Measurements from ENCODE around the gene FCMR. TPM values are rescaled to one million over a fixed set of nuclear protein-coding genes. Genes with fewer than 3 reads are reported as not detected.
A peak's percentile ranks its signal among the peaks of the same experiment; 100 is the strongest.

The FCMR gene
- total and polyA plus RNA-seq, 8 donors, result 3.3 to 6.7 (median 4.8) TPM; not detected in 2

DNA sequence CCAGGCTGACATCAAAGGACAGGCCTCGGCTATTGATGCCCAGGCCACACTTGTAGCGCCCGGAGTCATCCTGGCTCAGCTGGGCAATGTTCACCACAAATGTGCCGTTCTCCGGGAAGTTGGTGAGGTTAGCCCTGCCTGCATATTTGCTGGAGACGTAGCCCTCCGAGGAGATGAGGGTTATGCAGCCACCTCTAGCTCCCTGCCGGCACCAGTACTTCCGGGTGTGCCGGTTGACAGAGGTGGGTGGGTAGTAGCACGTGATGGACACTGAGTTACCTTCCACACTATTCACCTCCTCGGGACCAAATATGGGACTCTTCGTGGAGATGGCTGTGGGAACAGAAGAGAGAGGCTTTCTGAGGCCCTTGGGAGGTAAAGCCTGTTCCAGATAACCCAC lies 17.4 kb upstream of the FCMR start:
- Histone ChIP-seq H3K4me3 (peak overlapping the region in 1 of 4 donors; percentile 30), H3K27ac (peak overlapping the region in 2 of 5 donors; percentile 17 to 33), H3K9me3 (no peaks in the 10 kb centered on the region), H3K27me3 (peaks cover 0 to 3% (median 0%) of the 10 kb centered on the region in 3 donors), H3K36me3 (peaks cover 0 to 60% (median 21%) of the 10 kb centered on the region in 4 donors), H3K4me1 (peaks cover 22 to 65% (median 23%) of the 10 kb centered on the region in 4 donors)
- WGBS, 5 donors, result 56 to 90% (median 74%) methylated on average over 13 of the region's 13 CpGs
- intact Hi-C loops (cut with DNase I; ENCODE audit: low total_unique reads), result no loop called here
- TF ChIP-seq, protein P1, sequence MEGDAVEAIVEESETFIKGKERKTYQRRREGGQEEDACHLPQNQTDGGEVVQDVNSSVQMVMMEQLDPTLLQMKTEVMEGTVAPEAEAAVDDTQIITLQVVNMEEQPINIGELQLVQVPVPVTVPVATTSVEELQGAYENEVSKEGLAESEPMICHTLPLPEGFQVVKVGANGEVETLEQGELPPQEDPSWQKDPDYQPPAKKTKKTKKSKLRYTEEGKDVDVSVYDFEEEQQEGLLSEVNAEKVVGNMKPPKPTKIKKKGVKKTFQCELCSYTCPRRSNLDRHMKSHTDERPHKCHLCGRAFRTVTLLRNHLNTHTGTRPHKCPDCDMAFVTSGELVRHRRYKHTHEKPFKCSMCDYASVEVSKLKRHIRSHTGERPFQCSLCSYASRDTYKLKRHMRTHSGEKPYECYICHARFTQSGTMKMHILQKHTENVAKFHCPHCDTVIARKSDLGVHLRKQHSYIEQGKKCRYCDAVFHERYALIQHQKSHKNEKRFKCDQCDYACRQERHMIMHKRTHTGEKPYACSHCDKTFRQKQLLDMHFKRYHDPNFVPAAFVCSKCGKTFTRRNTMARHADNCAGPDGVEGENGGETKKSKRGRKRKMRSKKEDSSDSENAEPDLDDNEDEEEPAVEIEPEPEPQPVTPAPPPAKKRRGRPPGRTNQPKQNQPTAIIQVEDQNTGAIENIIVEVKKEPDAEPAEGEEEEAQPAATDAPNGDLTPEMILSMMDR (IDR thresholded peaks at IDR 0.05), result no peak
- TF ChIP-seq POLR2A (IDR thresholded peaks at IDR 0.05), result no peak
- TF ChIP-seq EP300 (IDR thresholded peaks at IDR 0.05), result no peak
- TF ChIP-seq POLR2AphosphoS5 (IDR thresholded peaks at IDR 0.05), result no peak
- no peak for DNase-seq

DNA sequence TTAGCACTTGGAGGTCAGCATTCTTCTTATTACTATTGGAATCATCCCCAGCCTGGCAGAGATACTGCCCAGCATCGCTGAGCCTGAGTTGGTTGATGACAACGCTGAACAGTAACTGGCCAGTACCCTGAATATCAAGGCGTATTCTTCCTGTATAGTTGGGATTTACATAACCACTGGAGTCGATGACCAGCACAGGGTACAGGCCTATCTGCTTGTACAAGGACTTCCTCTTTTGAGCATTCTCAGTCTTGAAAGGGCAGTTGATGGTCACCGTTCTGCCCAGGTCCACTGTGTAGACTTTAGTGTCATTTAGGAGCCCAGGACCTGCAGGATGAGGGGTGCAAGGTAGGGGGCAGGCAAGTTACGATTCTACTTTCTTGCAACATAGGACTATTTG lies 15.7 kb upstream of the FCMR start:
- TF ChIP-seq, protein P1 (IDR thresholded peaks at IDR 0.05), result no peak
- TF ChIP-seq POLR2AphosphoS5 (IDR thresholded peaks at IDR 0.05) (no peak), POLR2A (IDR thresholded peaks at IDR 0.05) (no peak), EP300 (IDR thresholded peaks at IDR 0.05) (no peak)
- no peaks in the 10 kb centered on the region for H3K27me3 ChIP-seq
- no peaks in the 10 kb centered on the region for H3K9me3 ChIP-seq
- 72 to 90% (median 88%) methylated on average over 6 of the region's 6 CpGs for WGBS, 5 donors
- intact Hi-C loops (cut with DNase I; ENCODE audit: low total_unique reads), result no loop called here
- H3K4me1 ChIP-seq, result peaks cover 21 to 57% (median 22%) of the 10 kb centered on the region in 4 donors
- no peak overlapping the region for H3K4me3 ChIP-seq
- no peak overlapping the region for H3K27ac ChIP-seq
- no peak for DNase-seq
- H3K36me3 ChIP-seq, result peaks cover 0 to 75% (median 28%) of the 10 kb centered on the region in 4 donors

DNA sequence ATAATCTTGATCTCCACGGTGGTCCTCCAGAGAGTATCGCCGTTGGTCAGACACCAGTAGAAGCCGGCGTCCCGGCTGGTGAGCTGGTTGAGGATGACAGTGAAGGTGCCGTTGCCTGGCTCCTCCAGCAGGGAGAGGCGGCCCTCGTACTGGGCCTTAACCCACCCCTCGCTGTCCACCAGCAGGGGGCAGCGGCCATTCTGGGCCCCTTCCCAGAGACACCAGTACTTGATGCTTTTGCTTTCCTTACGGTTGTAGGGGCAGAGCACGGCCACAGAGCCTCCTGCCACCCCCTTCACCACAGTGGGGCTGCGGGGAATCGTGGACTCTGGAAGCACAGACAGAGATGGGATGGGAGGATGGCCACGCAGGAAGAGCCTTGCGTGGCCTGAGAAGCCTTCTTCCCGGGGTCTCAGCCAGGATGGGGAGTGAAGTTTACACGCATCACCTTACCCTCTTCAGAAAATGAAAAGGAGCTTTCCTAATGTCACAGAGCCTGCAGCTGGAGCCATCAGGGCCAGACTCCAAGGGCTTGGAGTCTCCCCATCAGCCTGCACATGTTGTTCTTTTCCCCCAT lies 13.8 kb upstream of the FCMR start:
- intact Hi-C loops (cut with DNase I; ENCODE audit: low total_unique reads), result no loop called here
- WGBS, 5 donors, result 46 to 68% (median 52%) methylated on average over 15 to 19 of the region's 19 CpGs
- H3K9me3 ChIP-seq, result no peaks in the 10 kb centered on the region
- peaks cover 7 to 43% (median 11%) of the 10 kb centered on the region in 4 donors for H3K4me1 ChIP-seq
- no peak overlapping the region for H3K27ac ChIP-seq
- no peak for TF ChIP-seq EP300 (IDR thresholded peaks at IDR 0.05)
- TF ChIP-seq POLR2AphosphoS5 (IDR thresholded peaks at IDR 0.05), result peak in 1 of 3 donors; percentile 17
- TF ChIP-seq, protein P1 (IDR thresholded peaks at IDR 0.05), result peak in 5 of 7 experiments; percentile 53 to 76 (median 73)
- H3K27me3 ChIP-seq, result no peaks in the 10 kb centered on the region
- peak; percentile 70 to 72 for DNase-seq
- peaks cover 0 to 92% (median 38%) of the 10 kb centered on the region in 4 donors for H3K36me3 ChIP-seq
- no peak overlapping the region for H3K4me3 ChIP-seq

DNA sequence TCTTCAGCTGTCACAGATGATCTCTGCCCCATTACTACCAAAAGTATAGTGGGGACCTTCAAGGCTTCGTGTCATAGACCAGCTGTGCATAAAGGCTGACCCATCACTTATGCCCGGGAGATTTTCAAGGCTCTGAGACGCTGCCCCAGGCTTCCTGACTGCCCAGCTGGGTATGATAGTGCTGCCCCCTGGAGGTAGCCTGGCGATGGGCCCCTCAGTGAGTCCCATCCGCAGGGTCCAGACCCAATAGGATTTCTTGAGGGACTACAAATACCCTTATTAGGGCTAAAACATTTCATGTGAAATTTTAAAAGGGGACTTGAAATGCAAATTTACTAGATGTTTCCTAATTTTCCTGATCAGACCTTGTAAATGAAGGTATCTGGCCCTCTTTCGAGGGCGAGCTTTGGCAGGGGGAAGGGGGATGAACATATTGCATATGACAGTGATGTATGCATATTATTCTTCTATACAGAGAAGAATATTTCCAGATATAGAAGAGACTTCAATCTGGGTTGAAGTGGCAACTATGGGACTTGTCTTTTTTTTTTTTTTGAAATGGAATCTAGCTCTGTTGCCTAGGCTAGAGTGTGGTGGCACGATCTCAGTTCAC lies 11.7 kb upstream of the FCMR start:
- Histone ChIP-seq H3K9me3 (no peaks in the 10 kb centered on the region), H3K27me3 (no peaks in the 10 kb centered on the region), H3K4me3 (no peak overlapping the region), H3K27ac (no peak overlapping the region), H3K36me3 (peaks cover 0 to 98% (median 43%) of the 10 kb centered on the region in 4 donors), H3K4me1 (peaks cover 0 to 28% (median 2%) of the 10 kb centered on the region in 4 donors)
- 65 to 71% (median 69%) methylated on average over 8 of the region's 8 CpGs for WGBS, 5 donors
- DNase-seq, result peak; percentile 56 to 57
- TF ChIP-seq, protein P1 (IDR thresholded peaks at IDR 0.05), result peak in 4 of 7 experiments; percentile 21 to 61 (median 32)
- no peak for TF ChIP-seq POLR2A (IDR thresholded peaks at IDR 0.05)
- intact Hi-C loops (cut with DNase I; ENCODE audit: low total_unique reads), result no loop called here

Data from stomach (tissue), 9 donors.